H9 (cell line): ENCODE results near the gene COP1. TPM values are rescaled to one million over a fixed set of nuclear protein-coding genes. Genes with fewer than 3 reads are reported as not detected.

Experiments
- DNase-seq: peaks from one replicate; pipeline ENCODE4 v3.0.0-alpha.2; 2017
- H2AFZ ChIP-seq: one replicate; pipeline ENCODE4 v1.6.1; 2013; ENCODE audit warnings: mild to moderate bottlenecking, low read length, control low read depth, moderate library complexity
- H2AK5ac ChIP-seq: 2 replicates; pipeline ENCODE4 v1.6.1; 2013; ENCODE audit warnings: low read length, control low read depth, mixed read lengths; ENCODE audit not compliant: insufficient read length
- H2BK120ac ChIP-seq: one replicate; pipeline ENCODE4 v1.6.1; 2013; ENCODE audit warnings: low read depth, mild to moderate bottlenecking, low read length, control low read depth, inconsistent platforms; ENCODE audit not compliant: poor library complexity, severe bottlenecking
- H2BK12ac ChIP-seq: 2 replicates; pipeline ENCODE4 v1.6.1; 2013; ENCODE audit warnings: low read length, control low read depth, mixed read lengths, low read depth; ENCODE audit not compliant: insufficient read length
- H2BK15ac ChIP-seq: 2 replicates; pipeline ENCODE4 v1.6.1; 2013; ENCODE audit warnings: low read depth, low read length, control low read depth
- H2BK20ac ChIP-seq: one replicate; pipeline ENCODE4 v1.6.1; 2013; ENCODE audit warnings: low read depth, mild to moderate bottlenecking, low read length, control low read depth, inconsistent platforms; ENCODE audit not compliant: poor library complexity, severe bottlenecking
- H2BK5ac ChIP-seq: 2 replicates; pipeline ENCODE4 v1.6.1; 2013; ENCODE audit warnings: low read length, control low read depth, mixed read lengths; ENCODE audit not compliant: insufficient read length
- H3K14ac ChIP-seq: 2 replicates; pipeline ENCODE4 v1.6.1; 2013; ENCODE audit warnings: low read length, control low read depth; ENCODE audit not compliant: insufficient read depth
- H3K18ac ChIP-seq: 2 replicates; pipeline ENCODE4 v1.6.1; 2013; ENCODE audit warnings: low read depth, mild to moderate bottlenecking, mixed read lengths, low read length, control low read depth; ENCODE audit not compliant: insufficient read length
- H3K23ac ChIP-seq: 2 replicates; pipeline ENCODE4 v1.6.1; 2013; ENCODE audit warnings: low read length, control low read depth, mixed read lengths, low read depth; ENCODE audit not compliant: insufficient read length
- H3K23me2 ChIP-seq: 2 replicates; pipeline ENCODE4 v1.6.1; 2013; ENCODE audit warnings: low read depth, mild to moderate bottlenecking, mixed read lengths, low read length, control low read depth; ENCODE audit not compliant: insufficient read length, poor library complexity, severe bottlenecking
- H3K27ac ChIP-seq: 2 replicates; pipeline ENCODE4 v1.5.1; 2013; ENCODE audit warnings: low read length, control low read depth, mixed read lengths, low read depth; ENCODE audit not compliant: insufficient read length
- H3K27me3 ChIP-seq: 2 replicates; pipeline ENCODE4 v1.6.1; 2013; ENCODE audit warnings: low read length, control low read depth, inconsistent platforms; ENCODE audit not compliant: insufficient read depth
- H3K4ac ChIP-seq: 2 replicates; pipeline ENCODE4 v1.6.1; 2013; ENCODE audit warnings: low read depth, mild to moderate bottlenecking, control low read depth, inconsistent platforms, low read length, moderate library complexity
- H3K4me1 ChIP-seq: 2 replicates; pipeline ENCODE4 v1.6.1; 2013; ENCODE audit warnings: low read length, control low read depth, inconsistent platforms; ENCODE audit not compliant: insufficient read depth
- H3K4me2 ChIP-seq: 2 replicates; pipeline ENCODE4 v1.6.1; 2013; ENCODE audit warnings: low read length, control low read depth, mixed read lengths; ENCODE audit not compliant: insufficient read length, insufficient read depth
- H3K56ac ChIP-seq: 2 replicates; pipeline ENCODE4 v1.6.1; 2013; ENCODE audit warnings: low read depth, mild to moderate bottlenecking, mixed read lengths, low read length, control low read depth; ENCODE audit not compliant: insufficient read length
- H3K79me1 ChIP-seq: 2 replicates; pipeline ENCODE4 v1.6.1; 2013; ENCODE audit warnings: low read depth, mild to moderate bottlenecking, moderate library complexity, low read length, control low read depth, inconsistent platforms; ENCODE audit not compliant: insufficient read depth, poor library complexity, severe bottlenecking
- H3K79me2 ChIP-seq: 2 replicates; pipeline ENCODE4 v1.6.1; 2013; ENCODE audit warnings: low read length, control low read depth, inconsistent platforms; ENCODE audit not compliant: insufficient read depth
- H3K9ac ChIP-seq: 2 replicates; pipeline ENCODE4 v1.6.1; 2013; ENCODE audit warnings: low read length, control low read depth, mixed read lengths; ENCODE audit not compliant: insufficient read length; ENCODE audit errors: extremely low read depth
- H3K9me3 ChIP-seq: one replicate; pipeline ENCODE4 v1.6.1; 2013; ENCODE audit warnings: low read depth, low read length, inconsistent platforms; ENCODE audit not compliant: control insufficient read depth
- H3T11ph ChIP-seq: one replicate; pipeline ENCODE4 v1.6.1; 2013; ENCODE audit warnings: mild to moderate bottlenecking, low read length, control low read depth, inconsistent platforms
- H4K20me1 ChIP-seq: one replicate; pipeline ENCODE4 v1.6.1; 2013; ENCODE audit not compliant: control insufficient read depth, insufficient read length, insufficient read depth
- H4K5ac ChIP-seq: 2 replicates; pipeline ENCODE4 v1.6.1; 2013; ENCODE audit warnings: low read depth, mild to moderate bottlenecking, mixed read lengths, low read length, control low read depth; ENCODE audit not compliant: insufficient read length
- H4K8ac ChIP-seq: replicated peaks from 2 replicates; pipeline ENCODE4 v1.6.1; 2013; ENCODE audit warnings: low read length, control low read depth, mixed read lengths, low read depth; ENCODE audit not compliant: insufficient read length
- H4K91ac ChIP-seq: 2 replicates; pipeline ENCODE4 v1.6.1; 2013; ENCODE audit warnings: low read depth, mild to moderate bottlenecking, moderate library complexity, mixed read lengths, low read length, control low read depth; ENCODE audit not compliant: insufficient read length
- H3K27ac Mint-ChIP-seq, 3 experiments: 2 replicates in 2 of 3; 3 replicates in 1 of 3; pipeline ENCODE4 v1.8.0; 2020 to 2021; ENCODE audit warnings: mixed read lengths in 3 of 3, mild to moderate bottlenecking in 1 of 3, moderate library complexity in 1 of 3
- H3K27me3 Mint-ChIP-seq: 2 replicates; pipeline ENCODE4 v1.8.0; 2021; ENCODE audit warnings: low read depth, mild to moderate bottlenecking, moderate library complexity, mixed read lengths
- H3K36me3 Mint-ChIP-seq, 3 experiments: 2 replicates in 2 of 3; 3 replicates in 1 of 3; pipeline ENCODE4 v1.8.0; 2020 to 2021; ENCODE audit warnings: low read depth in 3 of 3, mixed read lengths in 3 of 3; ENCODE audit not compliant: insufficient read depth in 1 of 3
- H3K4me1 Mint-ChIP-seq, 2 experiments: 2 replicates each; pipeline ENCODE4 v1.8.0; 2020; ENCODE audit warnings: mixed read lengths in 2 of 2
- H3K4me3 Mint-ChIP-seq, 2 experiments: 2 replicates in 1 of 2; 3 replicates in 1 of 2; pipeline ENCODE4 v1.8.0; 2020 to 2021; ENCODE audit warnings: mild to moderate bottlenecking in 2 of 2, mixed read lengths in 2 of 2, moderate library complexity in 1 of 2
- H3K9me3 Mint-ChIP-seq, 2 experiments: 2 replicates in 1 of 2; 3 replicates in 1 of 2; pipeline ENCODE4 v1.8.0; 2020; ENCODE audit warnings: mild to moderate bottlenecking in 2 of 2, mixed read lengths in 2 of 2, moderate library complexity in 1 of 2
- CTCF ChIP-seq: fragments of 200-600 bp; sonication (generic); conservative IDR thresholded peaks from 3 replicates; pipeline ENCODE4 v1.8.0; 2021; ENCODE audit warnings: antibody characterized with exemption, mild to moderate bottlenecking
- WGBS: extraction: QIAGEN DNeasy Blood & Tissue Kit; methylation state at CpG from one replicate; pipeline ENCODE4 v1.1.7; 2013; ENCODE audit warnings: missing lambda C conversion rate, low lambda C conversion rate, mixed read lengths; ENCODE audit not compliant: insufficient read length; ENCODE audit errors: extremely low coverage; 5-methylcytosine and 5-hydroxymethylcytosine counted together
- total RNA-seq: library from RNA; stranded (reverse); gene quantifications from 2 replicates; pipeline ENCODE4 v1.2.1, GENCODE V29; 2021

The COP1 gene
- total RNA-seq, 1 experiment from 2014 or later: 41.3 TPM

DNA sequence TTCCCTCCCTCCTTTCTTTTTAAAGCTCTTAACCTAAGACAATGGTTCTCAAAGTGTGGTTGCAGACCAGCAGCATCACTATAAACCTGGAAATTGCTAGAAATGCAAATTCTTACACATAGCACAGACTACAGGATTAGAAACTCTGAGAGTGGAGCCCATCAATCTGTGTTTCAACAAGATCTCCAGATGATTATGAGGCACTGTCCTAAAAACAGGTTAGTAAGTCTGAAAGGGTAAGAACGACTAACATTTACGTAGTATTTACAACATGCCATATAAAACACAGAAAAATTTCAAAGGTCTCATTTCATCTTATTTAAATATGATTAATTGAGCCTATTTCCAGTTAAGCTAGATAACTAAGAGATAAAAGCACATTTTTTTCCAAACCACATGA lies 138.8 kb downstream of the COP1 start:
- no peak for DNase-seq

More for the DNA sequence above, 138.8 kb downstream of the COP1 start:
- Histone ChIP-seq H3K23ac (no peak overlapping the region), H3K23me2 (no peaks in the 10 kb centered on the region), H2BK20ac (no peak overlapping the region), H3T11ph (no peak overlapping the region), H2BK15ac (no peak overlapping the region), H3K9ac (no peak overlapping the region), H3K4me1 (no peaks in the 10 kb centered on the region; the same call in 1 of the 2 replicates), H3K9me3 (no peaks in the 10 kb centered on the region), H3K79me1 (no peaks in the 10 kb centered on the region), H2BK5ac (no peak overlapping the region), H3K79me2 (no peaks in the 10 kb centered on the region; the same call in 1 of the 2 replicates), H3K14ac (no peak overlapping the region), H4K8ac (no peak overlapping the region), H4K5ac (no peak overlapping the region), H3K27me3 (no peaks in the 10 kb centered on the region), H3K56ac (no peak overlapping the region), H3K18ac (no peak overlapping the region), H2BK12ac (no peak overlapping the region), H2AK5ac (no peak overlapping the region), H3K27ac (no peak overlapping the region), H2AFZ (no peak overlapping the region), H4K91ac (no peak overlapping the region), H3K4me2 (no peak overlapping the region), H2BK120ac (no peak overlapping the region), H3K4ac (no peak overlapping the region), H4K20me1 (no peaks in the 10 kb centered on the region)
- Mint-ChIP-seq H3K36me3 (peaks cover 3 to 7% (median 5%) of the 10 kb centered on the region in 3 experiments; a peak in 2 of 7 replicates), H3K27me3 (no peaks in the 10 kb centered on the region), H3K27ac (no peak overlapping the region), H3K4me3 (no peak overlapping the region), H3K4me1 (peaks cover 4% of the 10 kb centered on the region in 2 experiments), H3K9me3 (no peaks in the 10 kb centered on the region)
- no CpG with 5 or more reads among the region's 2 CpGs for WGBS
- no peak for TF ChIP-seq CTCF
